HG02852 (cell line): ENCODE results near the gene ORC2.
"Not testable (repeated sequence)": the region's sequence is repeated elsewhere in the genome, so short reads cannot be mapped to it uniquely, and the experiment has no call there.

Experiments
- ATAC-seq: cut with Tn5 transposase; IDR thresholded peaks from one replicate; pipeline ENCODE4 v1.9.1; 2021; ENCODE audit warnings: mild to moderate bottlenecking, moderate library complexity; ENCODE audit not compliant: unreplicated experiment

The ORC2 gene

DNA sequence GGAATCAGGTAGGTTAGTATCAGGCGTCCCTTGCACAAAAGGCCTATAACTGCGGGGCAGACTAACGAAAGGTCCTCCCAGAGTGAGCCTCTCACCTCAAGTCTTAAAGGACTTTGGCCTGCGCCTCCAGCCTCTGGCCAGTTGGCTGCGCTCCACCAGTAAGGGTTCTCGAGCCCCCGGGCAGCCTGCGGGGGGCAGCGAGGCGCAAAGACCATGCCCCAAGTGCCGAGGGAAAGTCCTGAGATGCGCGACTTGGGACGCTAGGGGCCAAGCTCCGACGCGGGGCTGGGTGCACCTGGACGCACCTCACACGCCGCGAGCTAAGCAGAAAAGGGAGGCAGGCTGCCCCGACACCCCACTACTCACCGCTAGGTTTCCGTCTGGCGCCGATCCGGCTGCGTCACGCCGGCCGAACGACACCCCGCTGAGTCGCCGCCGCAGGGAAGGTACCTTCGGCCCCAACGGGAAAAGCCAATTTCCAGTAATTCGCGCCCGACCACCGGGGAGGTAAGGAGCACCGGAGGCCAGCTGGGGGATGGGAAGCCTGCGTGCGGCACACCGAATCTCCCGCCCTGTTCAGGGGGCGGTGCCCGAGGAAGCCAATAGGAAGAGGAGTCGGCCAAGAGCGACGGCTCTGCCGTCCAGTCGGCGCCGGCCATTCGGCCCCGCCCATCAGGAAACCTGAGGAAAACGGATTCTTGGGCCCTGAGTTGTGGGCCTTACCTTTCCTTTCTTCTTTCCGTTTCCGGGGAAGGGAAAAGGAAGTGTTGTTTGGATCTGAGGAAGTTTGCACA is at the start of gene ORC2:
Gene ORC2, minus strand, starts transcription at position 537 of the 794 bp plus-strand sequence. CDS start 5,537 bp downstream, outside the sequence.
- peak; percentile 92 for ATAC-seq

DNA sequence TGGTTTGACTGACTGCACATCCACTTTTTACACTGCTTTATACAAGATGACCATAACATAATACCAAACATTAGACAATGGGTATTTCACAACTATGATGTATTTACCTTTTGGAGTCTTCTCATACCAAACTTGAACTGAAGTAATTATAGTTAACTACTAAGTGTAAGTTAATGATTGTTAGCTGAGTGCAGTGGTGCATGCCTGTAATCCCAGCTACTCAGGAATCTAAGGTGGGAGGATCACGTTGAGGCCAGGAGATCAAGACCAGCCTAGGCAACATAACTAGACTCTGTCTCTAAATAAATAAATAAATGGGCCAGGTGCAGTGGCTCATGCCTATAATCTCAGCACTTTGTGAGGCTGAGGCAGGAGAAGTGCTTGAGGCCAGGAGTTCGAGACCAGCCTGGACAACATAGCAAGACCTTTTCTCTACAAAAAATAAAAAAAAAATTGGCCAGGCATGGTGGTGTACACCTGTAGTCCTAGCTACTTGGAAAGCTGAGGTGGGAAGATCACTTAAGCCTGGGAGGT is 44.9 kb upstream of the ORC2 start:
- no peak for ATAC-seq

GRCh38 chr2:201007584-201007998 is 44.1 kb upstream of the ORC2 start:
- no peak for ATAC-seq

DNA sequence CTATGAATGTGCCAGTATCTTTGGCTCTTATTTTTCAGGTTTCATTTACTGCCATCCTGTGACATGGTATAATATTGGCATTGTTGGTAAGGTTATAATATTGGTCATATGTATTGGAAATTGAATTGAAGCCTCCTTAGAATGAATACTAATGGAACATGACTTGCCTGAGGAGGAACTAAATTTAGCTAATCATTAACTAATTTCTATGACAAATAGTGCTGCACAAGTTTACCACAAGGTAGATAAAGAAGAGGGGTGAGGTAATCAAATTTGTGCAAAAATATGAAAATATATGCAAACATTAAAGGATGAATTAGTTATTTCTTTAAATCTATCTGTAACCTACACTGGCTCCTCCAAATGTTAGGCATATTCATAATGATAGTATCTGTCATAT is 43.2 kb upstream of the ORC2 start:
- no peak for ATAC-seq

- no peak for ATAC-seq
Observed at GRCh38 chr2:201004370-201004769, 40.9 kb upstream of the ORC2 start.

DNA sequence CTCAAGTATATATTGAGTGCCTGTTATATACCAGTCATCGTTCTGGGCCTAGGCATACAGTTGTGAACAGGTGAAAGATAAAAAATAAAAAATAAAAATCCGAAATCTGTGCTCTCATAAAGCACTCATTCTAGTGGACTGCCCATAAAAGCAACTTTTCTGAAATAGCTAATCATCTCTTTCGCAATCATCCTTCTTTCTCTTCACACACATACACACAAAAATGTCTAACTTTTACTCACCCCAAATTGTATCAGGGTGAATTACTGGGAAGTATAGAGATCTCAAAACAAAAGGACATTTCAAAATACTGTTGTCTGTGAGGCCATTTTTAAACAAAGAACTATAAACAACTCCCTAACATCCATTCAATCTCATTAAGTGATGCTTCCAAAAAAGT is 29.6 kb upstream of the ORC2 start:
- no peak for ATAC-seq

DNA sequence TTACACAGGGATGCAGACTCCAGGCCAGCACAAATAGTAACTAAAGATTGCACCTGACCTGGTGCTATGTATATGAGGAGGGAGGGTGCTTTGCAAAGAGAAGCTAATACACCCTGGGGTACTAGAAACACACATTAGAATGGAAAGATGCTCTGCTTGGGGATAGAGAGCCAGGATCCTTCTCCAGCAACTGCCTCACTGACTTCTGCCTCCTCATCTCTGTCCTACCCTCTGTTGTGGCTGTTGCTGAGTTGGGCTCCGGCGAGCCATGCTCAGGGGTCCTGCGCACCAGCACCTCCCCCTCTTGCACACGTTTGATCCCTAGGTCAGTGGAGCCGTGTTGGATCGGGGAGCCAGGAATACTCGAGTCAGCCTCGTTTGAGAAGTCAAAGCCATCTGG is 23.7 kb upstream of the ORC2 start:
- no peak for ATAC-seq

GRCh38 chr2:200985799-200986198 is 22.3 kb upstream of the ORC2 start:
- no peak for ATAC-seq

DNA sequence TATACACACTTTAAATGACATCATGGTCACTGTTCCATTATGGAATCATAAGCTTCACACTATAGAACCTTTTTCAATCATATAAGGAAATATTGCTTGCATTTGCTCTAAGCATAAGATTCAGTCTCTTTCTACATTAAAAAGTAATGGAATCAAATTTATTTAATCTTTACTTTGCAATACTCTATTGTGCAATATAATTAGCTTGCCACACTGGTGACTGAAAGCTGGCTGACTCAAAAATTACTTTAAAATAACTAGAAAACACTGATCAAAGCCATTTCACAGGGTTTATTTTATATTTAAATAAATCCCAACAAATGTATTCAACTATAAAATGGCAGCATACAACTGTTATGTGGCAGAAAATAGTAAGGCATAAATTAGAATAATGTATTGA is 13.2 kb upstream of the ORC2 start:
- no peak for ATAC-seq

DNA sequence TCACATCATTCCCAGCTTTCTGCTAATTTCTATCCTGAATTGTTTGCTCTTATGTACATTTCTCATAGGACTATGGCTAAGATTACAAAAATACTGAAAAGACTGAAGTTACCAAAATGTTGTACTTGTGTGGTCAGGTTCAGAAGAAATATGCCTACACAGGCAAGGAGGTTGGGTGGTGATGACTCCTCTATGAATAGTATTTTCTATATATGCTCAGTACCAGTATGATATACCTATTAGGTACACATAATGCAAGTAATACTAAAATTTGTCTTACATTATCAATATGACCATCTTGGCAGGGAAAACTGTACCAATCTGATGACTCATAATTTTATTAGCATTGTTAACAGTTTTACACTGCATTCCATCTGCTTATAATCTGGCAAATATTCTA is 12.2 kb upstream of the ORC2 start:
- no peak for ATAC-seq

DNA sequence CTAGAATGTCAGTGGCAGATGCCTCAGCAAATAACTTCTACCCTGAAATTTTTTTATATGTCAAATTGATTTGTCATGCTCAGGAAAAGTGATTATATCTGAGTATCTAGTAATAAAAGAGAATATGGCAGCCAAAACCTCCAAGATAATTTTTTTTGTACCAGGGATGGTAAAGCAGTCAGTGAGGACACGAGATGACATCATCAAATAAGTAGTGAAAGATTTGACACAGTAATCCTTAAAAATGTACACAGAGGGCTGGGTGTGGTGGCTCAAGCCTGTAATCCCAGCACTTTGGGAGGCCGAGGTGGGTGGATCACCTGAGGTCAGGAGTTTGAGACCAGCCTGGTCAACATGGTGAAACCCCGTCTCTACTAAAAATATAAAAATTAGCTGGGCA is 6.6 kb upstream of the ORC2 start:
- not testable (repeated sequence) for ATAC-seq

GRCh38 chr2:200968735-200969134 is 5.3 kb upstream of the ORC2 start:
- no peak for ATAC-seq

DNA sequence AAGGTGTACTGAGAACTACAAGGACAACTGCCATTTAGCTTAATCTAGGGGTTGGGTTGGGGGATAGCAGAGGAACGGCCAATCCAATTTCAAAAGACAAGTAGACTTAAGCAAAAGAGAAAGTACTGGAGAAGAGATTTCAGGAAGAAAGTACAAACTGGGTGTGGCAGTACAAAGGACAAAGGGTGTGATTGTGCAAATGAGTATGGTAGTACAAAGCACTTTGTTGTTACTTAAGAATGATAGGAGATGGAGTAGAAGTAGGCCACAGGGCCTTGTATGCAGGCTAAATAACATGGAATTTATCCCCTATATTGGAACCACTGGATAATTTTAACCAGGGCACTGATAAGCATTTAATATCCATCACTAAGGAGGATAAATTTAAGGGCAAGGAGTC is 4.7 kb upstream of the ORC2 start:
- no peak for ATAC-seq

DNA sequence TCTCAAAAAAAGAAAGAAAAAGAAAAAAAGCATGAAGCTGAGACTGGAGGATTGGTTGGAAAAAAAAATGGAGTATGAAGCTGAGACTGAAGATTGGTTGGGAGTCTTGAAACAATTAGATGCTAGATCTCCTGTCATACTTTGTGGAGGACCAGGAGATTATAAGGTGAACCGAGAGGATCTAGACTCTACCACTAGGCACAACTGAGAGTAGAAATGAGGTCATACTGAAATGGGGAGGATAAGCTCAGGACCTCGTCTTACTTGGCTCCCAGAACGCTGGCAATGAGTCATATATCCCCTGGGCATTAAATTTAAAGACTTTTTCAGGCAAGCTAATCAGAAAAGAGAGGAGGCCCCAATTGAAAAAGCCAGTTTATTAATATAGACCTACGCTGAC is 3.3 kb upstream of the ORC2 start:
- ATAC-seq: no peak

DNA sequence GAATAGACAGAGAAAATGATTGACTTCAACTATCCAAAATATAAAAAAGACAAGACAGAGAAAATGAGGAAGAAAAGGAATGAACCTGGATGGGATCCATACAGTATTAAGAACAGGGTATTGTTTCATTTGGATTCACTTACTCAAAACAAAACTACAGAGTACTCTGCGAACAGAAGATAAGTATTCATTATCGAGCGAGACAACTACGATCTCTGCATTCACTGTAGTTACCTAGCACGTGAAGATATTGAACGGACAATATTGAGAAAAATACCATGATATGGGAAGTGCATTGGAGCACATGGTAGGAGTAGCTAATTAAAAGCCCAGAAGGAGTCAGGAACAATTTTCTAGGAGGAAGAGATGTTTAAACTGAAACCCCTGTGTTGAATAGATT is 1.0 kb upstream of the ORC2 start:
- no peak for ATAC-seq

- peak; percentile 5 for ATAC-seq
Observed at GRCh38 chr2:200963918-200964252, 425 bp upstream of the ORC2 start.

DNA sequence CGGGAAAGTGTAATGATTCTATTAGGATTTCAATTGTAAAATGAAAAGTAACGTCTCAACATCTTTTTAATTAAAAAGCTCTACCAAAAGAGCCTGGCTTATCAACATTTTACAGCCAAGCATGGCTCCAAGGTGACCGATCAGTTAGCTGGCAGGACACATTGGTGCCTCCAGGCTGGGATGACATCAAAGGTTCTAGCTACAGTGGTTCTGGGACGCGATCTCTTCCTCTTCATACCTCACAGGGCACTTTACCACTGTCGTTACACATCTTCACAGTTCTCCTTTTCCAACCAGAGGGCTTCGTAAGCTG is 693 bp downstream of the ORC2 start:
- ATAC-seq: peak; percentile 19

GRCh38 chr2:200961674-200962073 is 1.8 kb downstream of the ORC2 start:
- ATAC-seq: no peak

DNA sequence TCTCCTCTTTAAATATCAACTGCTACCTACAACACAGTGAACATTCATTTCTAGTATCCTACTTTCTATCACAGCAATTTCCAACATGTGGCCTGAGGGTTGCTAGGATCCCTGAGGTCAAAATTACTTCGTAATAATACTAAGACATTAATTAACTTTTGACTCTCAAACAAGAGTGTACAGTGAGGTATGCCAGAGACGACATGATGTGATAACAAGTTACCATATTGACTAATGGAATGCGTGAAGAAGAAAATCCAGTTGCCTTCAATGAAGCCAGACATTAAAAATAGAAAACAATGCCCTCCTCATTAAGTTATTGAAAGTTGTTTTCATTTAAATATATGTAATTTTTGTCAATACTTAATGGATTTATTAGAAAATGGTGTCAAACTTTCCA is 13.1 kb downstream of the ORC2 start:
- no peak for ATAC-seq

- ATAC-seq: no peak
Observed at GRCh38 chr2:200945395-200945729, 18.1 kb downstream of the ORC2 start.

DNA sequence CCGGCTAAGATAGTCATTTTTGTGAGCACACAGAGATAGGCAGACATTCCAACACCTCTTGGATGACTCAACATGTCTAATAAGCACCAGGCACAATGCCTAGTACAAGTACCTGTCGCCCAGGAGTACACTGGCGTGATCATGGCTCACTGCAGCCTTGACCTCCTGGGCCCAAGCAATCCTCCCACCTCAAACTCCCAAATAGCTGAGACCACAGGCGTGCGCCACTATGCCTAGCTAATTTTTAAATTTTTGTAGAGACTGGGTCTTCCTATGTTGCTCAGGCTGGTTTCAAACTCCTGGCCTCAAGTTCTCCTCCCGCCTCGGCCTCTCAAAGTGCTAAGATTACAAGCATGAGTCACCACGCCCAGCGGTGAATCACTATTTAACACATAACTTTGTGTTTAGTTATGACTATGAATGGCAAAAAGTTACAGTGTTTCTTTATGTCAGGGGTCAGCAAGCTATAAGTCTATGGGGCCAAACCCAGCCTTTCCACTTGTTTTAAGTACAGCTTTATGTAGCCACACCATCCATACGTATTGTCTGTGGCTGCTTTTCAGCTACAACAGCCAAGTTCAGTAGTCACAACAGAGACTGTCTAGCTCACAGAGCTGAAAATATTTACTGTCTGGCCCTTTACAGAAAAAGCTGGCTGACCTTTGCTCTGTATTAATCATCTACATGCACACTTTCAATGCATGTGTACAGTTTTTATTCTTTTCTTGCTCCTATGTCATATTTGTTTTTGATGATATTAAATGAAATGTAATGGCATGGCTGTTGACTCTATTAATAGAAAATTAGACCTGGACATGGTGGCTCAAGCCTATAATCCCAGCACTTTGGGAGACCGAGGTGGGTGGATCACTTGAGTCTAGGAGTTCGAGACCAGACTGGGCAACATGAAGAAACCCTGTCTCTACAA is 18.7 kb downstream of the ORC2 start:
- peak; percentile 50 for ATAC-seq

DNA sequence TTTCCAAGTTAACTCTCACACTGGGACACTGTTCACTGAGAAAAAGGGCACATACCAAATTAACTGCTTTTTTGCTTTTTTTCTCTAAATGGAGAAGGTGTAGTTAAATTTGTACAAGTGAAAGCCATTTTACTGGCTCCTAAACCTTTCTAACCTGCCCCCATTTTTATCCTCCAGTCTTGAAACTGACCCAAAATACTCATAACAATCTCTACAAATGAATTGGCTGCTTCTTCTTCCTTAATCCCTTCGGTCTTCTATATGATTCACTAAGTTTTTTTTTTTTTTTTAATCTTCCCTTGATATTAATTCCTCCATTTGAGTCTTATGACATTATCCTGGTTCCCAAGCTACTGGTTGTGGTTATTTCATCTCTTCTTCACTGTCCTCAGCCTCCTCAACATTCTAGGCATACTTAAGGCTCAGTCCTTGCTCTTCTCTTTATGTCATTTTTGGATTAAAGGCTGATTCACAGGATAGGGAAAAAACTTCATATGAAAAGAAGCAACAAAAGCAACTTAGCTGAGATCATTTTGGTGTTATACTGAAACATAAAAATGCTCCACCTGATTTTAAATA is 19.8 kb downstream of the ORC2 start:
- peak; percentile 45 for ATAC-seq
